H1 (cell line): ENCODE data around the gene TEKT1. TPM values are rescaled to one million over a fixed set of nuclear protein-coding genes. Genes with fewer than 3 reads are reported as not detected.
"Not testable (repeated sequence)": the region's sequence is repeated elsewhere in the genome, so short reads cannot be mapped to it uniquely, and the experiment has no call there.

Experiments
- CTCF ChIA-PET: fragments of 300-600 bp; sonication (Branson Sonifier 250); formaldehyde crosslinking; loops from one replicate; lab custom pipeline; 2021; ENCODE audit not compliant: partially characterized antibody; lab: Charles Lee
- POLR2A ChIA-PET: fragments of 300-600 bp; sonication (Branson Sonifier 250); formaldehyde crosslinking; loops from one replicate; lab custom pipeline; 2021; ENCODE audit warnings: inconsistent platforms; ENCODE audit not compliant: partially characterized antibody; lab: Charles Lee
- DNase-seq, 2 experiments: peaks; one replicate each; pipeline versions ENCODE4 v3.0.0 to v3.0.0-alpha.2; 2010 to 2022; ENCODE audit warnings: low spot score in 2 of 2, low read depth in 1 of 2, mixed read lengths in 1 of 2
- FAIRE-seq: peaks from 2 replicates; lab custom pipeline; 2011; peaks lifted over from hg19 to GRCh38; lab: Jason Lieb, UNC
- H2AFZ ChIP-seq: 2 replicates; pipeline ENCODE4 v1.8.1; 2012; ENCODE audit warnings: low read length, inconsistent platforms
- H2AK5ac ChIP-seq: 2 replicates; pipeline ENCODE4 v1.6.1; 2013; ENCODE audit warnings: low read depth, low read length
- H2BK120ac ChIP-seq: replicated peaks from 2 replicates; pipeline ENCODE3; 2013; ENCODE audit warnings: low read depth, low read length, inconsistent platforms
- H2BK12ac ChIP-seq: 2 replicates; pipeline ENCODE4 v1.6.1; 2013; ENCODE audit warnings: low read depth, low read length
- H2BK15ac ChIP-seq: 2 replicates; pipeline ENCODE4 v1.6.1; 2013; ENCODE audit warnings: low read length
- H2BK20ac ChIP-seq: 2 replicates; pipeline ENCODE4 v1.6.1; 2013; ENCODE audit warnings: low read length
- H2BK5ac ChIP-seq: 2 replicates; pipeline ENCODE4 v1.6.1; 2013; ENCODE audit warnings: low read depth, low read length
- H3K14ac ChIP-seq: 2 replicates; pipeline ENCODE4 v1.6.1; 2013; ENCODE audit warnings: inconsistent platforms; ENCODE audit not compliant: insufficient read length
- H3K18ac ChIP-seq: 2 replicates; pipeline ENCODE4 v1.6.1; 2013; ENCODE audit warnings: low read length; ENCODE audit errors: extremely low read depth
- H3K23ac ChIP-seq: 2 replicates; pipeline ENCODE4 v1.6.1; 2013; ENCODE audit warnings: inconsistent platforms; ENCODE audit not compliant: insufficient read length
- H3K23me2 ChIP-seq: 2 replicates; pipeline ENCODE4 v1.6.1; 2013; ENCODE audit warnings: low read depth, low read length
- H3K27ac ChIP-seq: 2 replicates; pipeline ENCODE4 v1.6.1; 2011; ENCODE audit warnings: low read depth, low read length, inconsistent platforms
- H3K27me3 ChIP-seq, 4 experiments: replicated peaks in 1 of 4; 1 replicate in 1 of 4; 2 replicates in 3 of 4; pipeline versions ENCODE4 v1.6.1 to v1.8.1; 2011 to 2013; ENCODE audit warnings: low read length in 3 of 4, mild to moderate bottlenecking in 3 of 4, inconsistent platforms in 2 of 4, mixed read lengths in 2 of 4, moderate library complexity in 1 of 4; ENCODE audit not compliant: control insufficient read depth in 3 of 4, insufficient read depth in 3 of 4; ENCODE audit errors: extremely low read depth in 1 of 4
- H3K36me3 ChIP-seq, 4 experiments: 2 replicates each; pipeline versions ENCODE4 v1.6.1 to v1.8.1; 2011 to 2013; ENCODE audit warnings: mild to moderate bottlenecking in 4 of 4, low read length in 3 of 4, moderate library complexity in 2 of 4, control low read depth in 1 of 4, inconsistent platforms in 1 of 4; ENCODE audit not compliant: insufficient read depth in 4 of 4, control insufficient read depth in 2 of 4
- H3K4ac ChIP-seq: replicated peaks from 2 replicates; pipeline ENCODE3; 2013; ENCODE audit warnings: low read length, low read depth, mixed read lengths, inconsistent platforms; ENCODE audit not compliant: insufficient read length
- H3K4me1 ChIP-seq, 4 experiments: replicated peaks in 1 of 4; 1 replicate in 1 of 4; 2 replicates in 3 of 4; pipeline versions ENCODE4 v1.6.1 to v1.8.1; 2011 to 2013; ENCODE audit warnings: low read length in 3 of 4, inconsistent platforms in 2 of 4, mixed read lengths in 1 of 4; ENCODE audit not compliant: insufficient read depth in 4 of 4, control insufficient read depth in 3 of 4
- H3K4me2 ChIP-seq, 2 experiments: 2 replicates each; pipeline versions ENCODE4 v1.6.1 to v1.8.1; 2011 to 2013; ENCODE audit warnings: low read depth in 2 of 2, low read length in 2 of 2, control low read depth in 1 of 2, inconsistent platforms in 1 of 2, mild to moderate bottlenecking in 1 of 2; ENCODE audit not compliant: insufficient read depth in 1 of 2
- H3K4me3 ChIP-seq, 4 experiments: fragments of 200-600, 300-600 bp in 1 of 4; sonication (generic), shearing (Covaris generic), sonication (Bioruptor Twin) in 1 of 4; 2 replicates each; pipeline versions ENCODE4 v1.5.1 to v1.8.1; 2011 to 2016; ENCODE audit warnings: low read length in 4 of 4, low read depth in 3 of 4, control low read depth in 2 of 4, inconsistent platforms in 2 of 4, mild to moderate bottlenecking in 2 of 4, mixed read lengths in 1 of 4, moderate library complexity in 1 of 4; ENCODE audit not compliant: insufficient read depth in 2 of 4; ENCODE audit errors: extremely low read depth in 1 of 4
- H3K56ac ChIP-seq: replicated peaks from 2 replicates; pipeline ENCODE3; 2013; ENCODE audit warnings: low read depth, mild to moderate bottlenecking, mixed read lengths, low read length, inconsistent platforms; ENCODE audit not compliant: insufficient read length
- H3K79me1 ChIP-seq: 2 replicates; pipeline ENCODE4 v1.6.1; 2013; ENCODE audit warnings: low read depth, low read length, control low read depth
- H3K79me2 ChIP-seq, 2 experiments: 2 replicates each; pipeline versions ENCODE4 v1.6.1 to v1.8.1; 2012 to 2013; ENCODE audit warnings: low read length in 2 of 2, mild to moderate bottlenecking in 2 of 2, inconsistent platforms in 1 of 2; ENCODE audit not compliant: insufficient read depth in 2 of 2, control insufficient read depth in 1 of 2
- H3K9ac ChIP-seq, 4 experiments: replicated peaks in 1 of 4; 1 replicate in 1 of 4; 2 replicates in 3 of 4; pipeline versions ENCODE4 v1.6.1 to v1.8.1; 2011 to 2013; ENCODE audit warnings: low read depth in 3 of 4, low read length in 3 of 4, control low read depth in 2 of 4, mild to moderate bottlenecking in 2 of 4, moderate library complexity in 2 of 4, inconsistent platforms in 1 of 4; ENCODE audit errors: extremely low read depth in 1 of 4
- H3K9me3 ChIP-seq, 2 experiments: 2 replicates each; pipeline versions ENCODE4 v1.6.1 to v1.8.1; 2012 to 2013; ENCODE audit warnings: mild to moderate bottlenecking in 2 of 2, moderate library complexity in 2 of 2, control low read depth in 1 of 2, inconsistent platforms in 1 of 2, low read depth in 1 of 2, low read length in 1 of 2, mixed read lengths in 1 of 2; ENCODE audit not compliant: insufficient read depth in 2 of 2
- H4K20me1 ChIP-seq, 2 experiments: replicated peaks in 1 of 2; 2 replicates each; pipeline versions ENCODE3 to v1.8.1; 2011 to 2013; ENCODE audit warnings: inconsistent platforms in 2 of 2, low read length in 2 of 2, mild to moderate bottlenecking in 1 of 2; ENCODE audit not compliant: insufficient read depth in 2 of 2, control insufficient read depth in 1 of 2
- H4K5ac ChIP-seq: 2 replicates; pipeline ENCODE4 v1.6.1; 2013; ENCODE audit warnings: low read length, low read depth, mixed read lengths, inconsistent platforms; ENCODE audit not compliant: insufficient read length
- H4K8ac ChIP-seq: 2 replicates; pipeline ENCODE4 v1.8.0; 2013; ENCODE audit warnings: mild to moderate bottlenecking, moderate library complexity, low read length, inconsistent platforms; ENCODE audit not compliant: insufficient read depth; ENCODE audit errors: extremely low read depth
- H4K91ac ChIP-seq: replicated peaks from 2 replicates; pipeline ENCODE3; 2013; ENCODE audit warnings: low read length, mixed read lengths, inconsistent platforms; ENCODE audit not compliant: insufficient read length
- WGBS, 2 experiments: shearing (Covaris generic) in 1 of 2; methylation state at CpG; one replicate each; pipeline versions ENCODE4 v1.1.6 to v1.1.7; 2013 to 2015; ENCODE audit warnings: low lambda C conversion rate in 2 of 2, mixed read lengths in 2 of 2, inconsistent platforms in 1 of 2, low coverage in 1 of 2, missing lambda C conversion rate in 1 of 2; ENCODE audit not compliant: insufficient replicate concordance in 2 of 2, insufficient coverage in 1 of 2, insufficient read length in 1 of 2; ENCODE audit errors: extremely low coverage in 1 of 2, missing lambda C conversion rate in 1 of 2; 5-methylcytosine and 5-hydroxymethylcytosine counted together
- polyA plus RNA-seq, 7 experiments: library from polyadenylated mRNA; depleted of rRNA in 3 of 7; stranded (reverse) in 5 of 7; unstranded in 2 of 7; fragments of >200 nt in 5 of 7; fragments of 200-250 nt in 2 of 7; gene quantifications; 1 replicate in 5 of 7; 2 replicates in 1 of 7; 4 replicates in 1 of 7; pipeline versions ENCODE4 v1.2.1 to v1.2.3, GENCODE V29; 2011 to 2013; ENCODE audit warnings: missing spikeins in 2 of 7, mixed read lengths in 2 of 7
- total RNA-seq: library from RNA; stranded (reverse); fragmentation: NEBNext Ultra II Directional; extraction: Animal tissue kit (Norgen Biotek cat#: 25700); gene quantifications from 2 replicates; pipeline ENCODE4 v1.2.1, GENCODE V29; 2021

The TEKT1 gene
- total and polyA plus RNA-seq, 2 of the 8 experiments (the other 6 are each of a cell fraction or from before 2014, with no cell fraction given), result not detected

DNA sequence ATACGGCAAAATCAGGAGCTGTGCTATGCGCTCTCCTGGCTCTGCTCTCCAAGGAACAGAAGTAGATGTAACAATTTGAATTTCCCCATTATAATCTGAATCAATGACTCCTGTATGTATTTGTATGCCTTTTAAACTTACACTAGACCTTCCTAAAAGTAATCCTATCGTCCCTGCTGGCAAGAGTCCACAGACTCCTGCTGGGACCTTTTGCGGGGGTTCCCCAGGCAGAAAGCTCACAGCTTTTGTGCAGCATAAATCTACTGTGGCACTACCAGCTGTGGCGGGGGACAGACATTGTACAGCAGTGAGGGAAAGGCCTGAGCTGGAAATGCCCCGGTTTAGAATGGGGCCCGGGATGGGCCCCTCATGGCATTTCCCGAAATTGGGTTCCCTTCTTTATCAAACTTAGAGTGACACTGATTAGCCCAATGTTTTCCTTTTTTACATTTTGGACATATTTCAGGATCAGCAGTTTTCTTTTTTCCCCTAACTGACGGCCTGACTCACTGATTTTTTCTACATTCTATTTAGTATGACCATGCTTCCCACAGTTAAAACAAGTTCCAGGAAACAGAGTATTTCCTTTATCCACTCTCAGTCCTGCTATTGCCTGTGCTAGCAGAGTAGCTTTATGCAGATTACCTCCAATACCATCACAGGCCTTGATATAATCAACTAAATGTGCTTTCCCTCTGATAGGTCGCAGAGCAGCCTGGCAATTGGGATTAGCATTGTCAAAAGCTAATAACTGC is 47.9 kb upstream of the TEKT1 start:
- H3K27me3 ChIP-seq, H4K20me1 ChIP-seq, H4K5ac ChIP-seq, H3K27ac ChIP-seq, DNase-seq, H4K8ac ChIP-seq, H2AFZ ChIP-seq, H3K14ac ChIP-seq, FAIRE-seq, H3K4ac ChIP-seq, H3K9me3 ChIP-seq, H3K18ac ChIP-seq, H2BK12ac ChIP-seq, H2AK5ac ChIP-seq, POLR2A ChIA-PET, H3K23ac ChIP-seq, H3K4me2 ChIP-seq, H3K4me3 ChIP-seq, H3K56ac ChIP-seq, H2BK20ac ChIP-seq, H2BK120ac ChIP-seq, H3K79me1 ChIP-seq, H2BK5ac ChIP-seq, H4K91ac ChIP-seq, H3K4me1 ChIP-seq, H3K23me2 ChIP-seq, H2BK15ac ChIP-seq, H3K36me3 ChIP-seq, H3K9ac ChIP-seq, H3K79me2 ChIP-seq: not testable (repeated sequence)
- CTCF ChIA-PET, result interaction anchor here (1.1 kb wide), 1 partner anchor 35 kb away, joined by 3 read pairs; no protein-coding TSS in a partner anchor
- WGBS, 2 experiments, result 89% methylated on average over 10 of the region's 10 CpGs; no CpG with 5 or more reads in 1 of the 2 experiments

DNA sequence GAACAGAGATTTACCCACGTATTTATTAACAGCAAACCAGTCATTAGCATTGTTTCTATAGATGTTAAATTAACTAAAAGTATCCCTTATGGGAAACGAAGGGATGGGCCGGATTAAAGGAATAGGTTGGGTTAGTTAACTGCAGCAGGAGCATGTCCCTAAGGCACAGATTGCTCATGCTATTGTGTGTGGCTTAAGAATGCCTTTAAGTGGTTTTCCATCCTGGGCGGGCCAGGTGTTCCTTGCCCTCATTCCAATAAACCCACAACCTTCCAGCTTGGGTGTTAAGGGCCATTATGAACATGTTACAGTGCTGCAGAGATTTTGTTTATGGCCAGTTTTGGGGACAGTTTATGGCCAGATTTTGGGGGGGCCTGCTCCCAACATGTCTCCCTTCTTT is 43.7 kb upstream of the TEKT1 start:
- CTCF ChIA-PET, result interaction anchor here (0.7 to 1.9 kb wide), 5 partner anchors 18 to 209 kb away, joined by 3 to 6 read pairs (median 4); no protein-coding TSS in a partner anchor
- H3K27ac ChIP-seq, H2BK120ac ChIP-seq, H3K14ac ChIP-seq, H2BK15ac ChIP-seq, H3K79me1 ChIP-seq, H3K23me2 ChIP-seq, H3K9ac ChIP-seq, H2BK20ac ChIP-seq, H4K91ac ChIP-seq, H3K36me3 ChIP-seq, H3K27me3 ChIP-seq, POLR2A ChIA-PET, H4K8ac ChIP-seq, FAIRE-seq, H2BK12ac ChIP-seq, DNase-seq, H2AK5ac ChIP-seq, H3K4me2 ChIP-seq, H4K20me1 ChIP-seq, H3K4me1 ChIP-seq, H3K9me3 ChIP-seq, H3K4ac ChIP-seq, H3K4me3 ChIP-seq, H3K79me2 ChIP-seq, H3K56ac ChIP-seq, H4K5ac ChIP-seq, H2BK5ac ChIP-seq, H2AFZ ChIP-seq, H3K18ac ChIP-seq, H3K23ac ChIP-seq: not testable (repeated sequence)
- 89% methylated on average over 4 of the region's 4 CpGs; no CpG with 5 or more reads in 1 of the 2 experiments for WGBS, 2 experiments
